Measurements from ENCODE around the gene MYCBP2.
"Not testable (repeated sequence)": the region's sequence is repeated elsewhere in the genome, so short reads cannot be mapped to it uniquely, and the experiment has no call there.

The MYCBP2 gene

DNA sequence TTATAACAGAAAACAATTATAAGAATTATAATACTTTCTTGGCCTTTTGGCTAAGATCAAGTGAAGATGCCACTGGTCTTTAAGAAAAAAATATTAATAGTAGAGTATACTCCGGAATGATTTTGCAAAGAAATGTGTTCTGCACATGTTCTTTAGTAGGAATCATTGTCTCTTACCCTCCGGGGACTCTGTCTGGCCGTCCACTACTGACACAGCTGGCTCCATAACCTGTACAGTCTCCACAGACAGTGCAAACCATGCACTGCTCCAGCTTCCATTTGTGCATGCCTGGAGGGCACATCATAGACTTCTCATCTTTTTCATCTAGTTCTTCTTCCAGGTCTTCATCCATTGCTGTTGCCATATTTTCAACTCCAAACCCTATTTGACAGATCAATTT, 75.9 kb downstream of the MYCBP2 start:
- Histone ChIP-seq H3K4me1 (ENCODE audit: control insufficient read depth, insufficient read depth, low read length) (no peaks in the 10 kb centered on the region), H3K27ac (ENCODE audit: extremely low read depth, low read depth, low read length) (no peak overlapping the region), H3K9me3 (ENCODE audit: control insufficient read depth, insufficient read depth, low read depth, low read length) (no peaks in the 10 kb centered on the region), H3K36me3 (ENCODE audit: control insufficient read depth in 2 of 2, insufficient read depth in 1 of 2, low read length in 2 of 2) (peaks cover 0 to 33% of the 10 kb centered on the region in 2 experiments; a peak in 1 of 3 replicates), H3K4me3 (ENCODE audit: low read depth, low read length) (no peak overlapping the region)
- POLR2A ChIA-PET: no interaction called here
- CTCF ChIA-PET: no interaction called here
- TF ChIP-seq ZNF169 (tag by site-specific recombination; IDR thresholded peaks at IDR 0.05) (no peak), ZNF677 (tag by site-specific recombination; IDR thresholded peaks at IDR 0.05) (no peak), ZBTB21 (tag by site-specific recombination; IDR thresholded peaks at IDR 0.05) (no peak), HIC1 (tag by site-specific recombination; IDR thresholded peaks at IDR 0.05) (no peak), ZNF530 (tag by site-specific recombination; IDR thresholded peaks at IDR 0.05; ENCODE audit: low read depth) (no peak), ZSCAN30 (tag by site-specific recombination; IDR thresholded peaks at IDR 0.05) (no peak), KLF8 (tag by site-specific recombination; IDR thresholded peaks at IDR 0.05) (no peak), ZBTB48 (tag by site-specific recombination; IDR thresholded peaks at IDR 0.05) (no peak), GFI1B (tag by site-specific recombination; IDR thresholded peaks at IDR 0.05) (no peak), ZFP41 (tag by site-specific recombination; IDR thresholded peaks at IDR 0.05; ENCODE audit: borderline replicate concordance) (no peak), ZNF664 (tag by site-specific recombination; IDR thresholded peaks at IDR 0.05) (no peak), SALL2 (tag by site-specific recombination; IDR thresholded peaks at IDR 0.05; ENCODE audit: borderline replicate concordance) (no peak), SETDB1 (IDR thresholded peaks at IDR 0.05; ENCODE audit: insufficient read length, low read length) (no peak), MYNN (tag by site-specific recombination; IDR thresholded peaks at IDR 0.05; ENCODE audit: borderline replicate concordance) (no peak), ZNF223 (tag by site-specific recombination; IDR thresholded peaks at IDR 0.05) (no peak), GLIS2 (tag by site-specific recombination; IDR thresholded peaks at IDR 0.05) (no peak), ZNF132 (tag by site-specific recombination; IDR thresholded peaks at IDR 0.05; ENCODE audit: borderline replicate concordance) (no peak)
- TF ChIP-seq, protein P1, sequence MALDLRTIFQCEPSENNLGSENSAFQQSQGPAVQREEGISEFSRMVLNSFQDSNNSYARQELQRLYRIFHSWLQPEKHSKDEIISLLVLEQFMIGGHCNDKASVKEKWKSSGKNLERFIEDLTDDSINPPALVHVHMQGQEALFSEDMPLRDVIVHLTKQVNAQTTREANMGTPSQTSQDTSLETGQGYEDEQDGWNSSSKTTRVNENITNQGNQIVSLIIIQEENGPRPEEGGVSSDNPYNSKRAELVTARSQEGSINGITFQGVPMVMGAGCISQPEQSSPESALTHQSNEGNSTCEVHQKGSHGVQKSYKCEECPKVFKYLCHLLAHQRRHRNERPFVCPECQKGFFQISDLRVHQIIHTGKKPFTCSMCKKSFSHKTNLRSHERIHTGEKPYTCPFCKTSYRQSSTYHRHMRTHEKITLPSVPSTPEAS (tag by site-specific recombination; IDR thresholded peaks at IDR 0.05): no peak
- TF ChIP-seq, protein P2, sequence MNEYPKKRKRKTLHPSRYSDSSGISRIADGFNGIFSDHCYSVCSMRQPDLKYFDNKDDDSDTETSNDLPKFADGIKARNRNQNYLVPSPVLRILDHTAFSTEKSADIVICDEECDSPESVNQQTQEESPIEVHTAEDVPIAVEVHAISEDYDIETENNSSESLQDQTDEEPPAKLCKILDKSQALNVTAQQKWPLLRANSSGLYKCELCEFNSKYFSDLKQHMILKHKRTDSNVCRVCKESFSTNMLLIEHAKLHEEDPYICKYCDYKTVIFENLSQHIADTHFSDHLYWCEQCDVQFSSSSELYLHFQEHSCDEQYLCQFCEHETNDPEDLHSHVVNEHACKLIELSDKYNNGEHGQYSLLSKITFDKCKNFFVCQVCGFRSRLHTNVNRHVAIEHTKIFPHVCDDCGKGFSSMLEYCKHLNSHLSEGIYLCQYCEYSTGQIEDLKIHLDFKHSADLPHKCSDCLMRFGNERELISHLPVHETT (tag by site-specific recombination; IDR thresholded peaks at IDR 0.05): no peak

DNA sequence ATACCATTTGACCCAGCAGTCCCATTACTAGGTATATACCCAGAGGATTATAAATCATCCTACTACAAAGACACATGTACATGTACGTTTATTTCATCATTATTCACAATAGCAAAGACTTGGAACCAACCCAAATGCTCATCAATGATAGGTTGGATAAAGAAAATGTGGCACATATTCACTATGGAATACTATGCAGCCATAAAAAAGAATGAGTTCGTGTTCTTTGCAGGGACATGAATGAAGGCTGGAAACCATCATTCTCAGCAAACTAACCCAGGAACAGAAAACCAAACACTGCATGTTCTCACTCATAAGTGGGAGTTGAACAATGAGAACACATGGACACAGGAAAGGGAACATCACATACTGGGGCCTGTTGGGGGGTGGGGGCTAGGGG, 81.7 kb downstream of the MYCBP2 start:
- CTCF ChIA-PET, POLR2A ChIA-PET: not testable (repeated sequence)

DNA sequence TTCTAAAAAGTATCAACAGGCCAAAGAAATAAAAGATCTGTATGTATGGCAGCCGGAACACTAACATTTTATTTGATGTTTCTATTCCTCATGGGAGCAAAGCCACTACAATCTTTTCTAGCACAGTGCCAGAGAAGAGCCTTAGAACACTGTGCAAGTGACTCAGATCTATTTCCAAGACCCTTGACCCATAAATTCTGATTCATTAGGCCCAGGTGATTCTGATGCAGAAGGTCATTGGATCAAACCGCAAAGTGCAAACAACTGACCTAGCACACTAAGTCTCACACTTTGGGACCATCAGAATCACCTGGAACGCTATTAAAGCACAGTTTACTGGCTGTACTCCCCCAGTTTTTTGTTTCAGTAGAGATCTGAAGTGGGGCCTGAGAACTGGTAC, 87.6 kb downstream of the MYCBP2 start:
- Histone ChIP-seq H3K36me3 (ENCODE audit: control insufficient read depth in 2 of 2, insufficient read depth in 1 of 2, low read length in 2 of 2) (peaks cover 0 to 22% of the 10 kb centered on the region in 2 experiments; a peak in 2 of 3 replicates), H3K9me3 (ENCODE audit: control insufficient read depth, insufficient read depth, low read depth, low read length) (no peaks in the 10 kb centered on the region), H3K27ac (ENCODE audit: extremely low read depth, low read depth, low read length) (no peak overlapping the region), H3K4me1 (ENCODE audit: control insufficient read depth, insufficient read depth, low read length) (no peaks in the 10 kb centered on the region), H3K4me3 (ENCODE audit: low read depth, low read length) (no peak overlapping the region)
- ChIA-PET POLR2A (no interaction called here), CTCF (no interaction called here)
- TF ChIP-seq ZNF768 (tag by site-specific recombination; IDR thresholded peaks at IDR 0.05) (no peak), ZNF629 (tag by site-specific recombination; IDR thresholded peaks at IDR 0.05) (no peak), ATF2 (tag by site-specific recombination; IDR thresholded peaks at IDR 0.05; ENCODE audit: low read depth) (no peak), ZNF24 (tag by site-specific recombination; IDR thresholded peaks at IDR 0.05) (no peak)
- TF ChIP-seq, protein P3, sequence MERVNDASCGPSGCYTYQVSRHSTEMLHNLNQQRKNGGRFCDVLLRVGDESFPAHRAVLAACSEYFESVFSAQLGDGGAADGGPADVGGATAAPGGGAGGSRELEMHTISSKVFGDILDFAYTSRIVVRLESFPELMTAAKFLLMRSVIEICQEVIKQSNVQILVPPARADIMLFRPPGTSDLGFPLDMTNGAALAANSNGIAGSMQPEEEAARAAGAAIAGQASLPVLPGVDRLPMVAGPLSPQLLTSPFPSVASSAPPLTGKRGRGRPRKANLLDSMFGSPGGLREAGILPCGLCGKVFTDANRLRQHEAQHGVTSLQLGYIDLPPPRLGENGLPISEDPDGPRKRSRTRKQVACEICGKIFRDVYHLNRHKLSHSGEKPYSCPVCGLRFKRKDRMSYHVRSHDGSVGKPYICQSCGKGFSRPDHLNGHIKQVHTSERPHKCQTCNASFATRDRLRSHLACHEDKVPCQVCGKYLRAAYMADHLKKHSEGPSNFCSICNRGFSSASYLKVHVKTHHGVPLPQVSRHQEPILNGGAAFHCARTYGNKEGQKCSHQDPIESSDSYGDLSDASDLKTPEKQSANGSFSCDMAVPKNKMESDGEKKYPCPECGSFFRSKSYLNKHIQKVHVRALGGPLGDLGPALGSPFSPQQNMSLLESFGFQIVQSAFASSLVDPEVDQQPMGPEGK (tag by site-specific recombination; IDR thresholded peaks at IDR 0.05): no peak

More for the DNA sequence above, 81.7 kb downstream of the MYCBP2 start:
- H3K27ac ChIP-seq (ENCODE audit: extremely low read depth, low read depth, low read length); H3K4me3 ChIP-seq (ENCODE audit: low read depth, low read length); H3K4me1 ChIP-seq (ENCODE audit: control insufficient read depth, insufficient read depth, low read length); H3K9me3 ChIP-seq (ENCODE audit: control insufficient read depth, insufficient read depth, low read depth, low read length): not testable (repeated sequence)
- TF ChIP-seq ZNF146 (tag by site-specific recombination; IDR thresholded peaks at IDR 0.05): 0 out of 2 replicates have a peak, but pooled peaks have one; percentile 58
- H3K36me3 ChIP-seq (ENCODE audit: control insufficient read depth in 2 of 2, insufficient read depth in 1 of 2, low read length in 2 of 2): peaks cover 0 to 27% of the 10 kb centered on the region in 2 experiments; a peak in 2 of 3 replicates

Data from HEK293 (cell line).